Effector memory CD4-positive, alpha-beta T cell (primary cell): ENCODE data around the gene KLHL22.

Experiments
- DNase-seq, 3 donors: peaks; one replicate each; pipeline ENCODE4 v3.0.0-alpha.2; 2020
- H3K27ac ChIP-seq: 2 replicates; pipeline ENCODE4 v1.7.0; 2013; ENCODE audit warnings: mild to moderate bottlenecking, low read length, moderate library complexity; ENCODE audit not compliant: insufficient read depth, poor library complexity, severe bottlenecking
- H3K27me3 ChIP-seq: replicated peaks from 2 replicates; pipeline ENCODE4 v1.7.0; 2013; ENCODE audit warnings: mild to moderate bottlenecking, low read length; ENCODE audit not compliant: insufficient read depth, control insufficient read depth, poor library complexity, severe bottlenecking
- H3K36me3 ChIP-seq: 2 replicates; pipeline ENCODE4 v1.7.0; 2013; ENCODE audit warnings: mild to moderate bottlenecking, low read length, moderate library complexity; ENCODE audit not compliant: control insufficient read depth, insufficient read depth
- H3K4me1 ChIP-seq: 2 replicates; pipeline ENCODE4 v1.7.0; 2013; ENCODE audit warnings: low read length, mild to moderate bottlenecking; ENCODE audit not compliant: control insufficient read depth, insufficient read depth, poor library complexity, severe bottlenecking
- H3K4me3 ChIP-seq: 2 replicates; pipeline ENCODE4 v1.7.0; 2013; ENCODE audit warnings: low read length, low read depth, mild to moderate bottlenecking; ENCODE audit not compliant: insufficient read depth, poor library complexity, severe bottlenecking
- H3K9me3 ChIP-seq: 2 replicates; pipeline ENCODE4 v1.7.0; 2013; ENCODE audit warnings: mild to moderate bottlenecking, low read length, moderate library complexity; ENCODE audit not compliant: control insufficient read depth

Gene KLHL22

GRCh38 chr22:20503816-20504215 is 8.2 kb upstream of the KLHL22 start:
- DNase-seq = no peak
- H3K4me1 ChIP-seq = peaks cover 3% of the 10 kb centered on the region
- no peaks in the 10 kb centered on the region for H3K36me3 ChIP-seq
- no peaks in the 10 kb centered on the region for H3K9me3 ChIP-seq
- no peak overlapping the region for H3K27ac ChIP-seq
- H3K4me3 ChIP-seq = no peak overlapping the region
- H3K27me3 ChIP-seq = no peaks in the 10 kb centered on the region

- Histone ChIP-seq H3K36me3 (no peaks in the 10 kb centered on the region), H3K9me3 (no peaks in the 10 kb centered on the region), H3K4me3 (no peak overlapping the region), H3K4me1 (peaks cover 10% of the 10 kb centered on the region), H3K27me3 (no peaks in the 10 kb centered on the region), H3K27ac (no peak overlapping the region)
- no peak for DNase-seq
These were observed 4.2 kb upstream of the KLHL22 start for GRCh38 chr22:20499769-20500168.

- Histone ChIP-seq H3K27ac (no peak overlapping the region), H3K4me3 (no peak overlapping the region), H3K9me3 (no peaks in the 10 kb centered on the region), H3K4me1 (peaks cover 11% of the 10 kb centered on the region), H3K36me3 (no peaks in the 10 kb centered on the region), H3K27me3 (no peaks in the 10 kb centered on the region)
- no peak for DNase-seq
These were observed 3.3 kb upstream of the KLHL22 start for GRCh38 chr22:20498913-20499312.

GRCh38 chr22:20497426-20497825 is 1.8 kb upstream of the KLHL22 start:
- H3K27me3 ChIP-seq = no peaks in the 10 kb centered on the region
- no peak for DNase-seq
- H3K9me3 ChIP-seq = no peaks in the 10 kb centered on the region
- H3K36me3 ChIP-seq = no peaks in the 10 kb centered on the region
- H3K4me3 ChIP-seq = no peak overlapping the region
- H3K4me1 ChIP-seq = peaks cover 11% of the 10 kb centered on the region
- H3K27ac ChIP-seq = no peak overlapping the region

GRCh38 chr22:20495861-20496681 is 476 bp upstream of the KLHL22 start:
- no peaks in the 10 kb centered on the region for H3K9me3 ChIP-seq
- H3K27me3 ChIP-seq = no peaks in the 10 kb centered on the region
- peak; percentile 84 to 88 (median 87) for DNase-seq
- H3K36me3 ChIP-seq = no peaks in the 10 kb centered on the region
- peak overlapping the region; percentile 93 for H3K27ac ChIP-seq
- peak overlapping the region; percentile 77 for H3K4me3 ChIP-seq
- H3K4me1 ChIP-seq = peaks cover 15% of the 10 kb centered on the region

- H3K27me3 ChIP-seq = no peaks in the 10 kb centered on the region
- H3K9me3 ChIP-seq = no peaks in the 10 kb centered on the region
- no peak for DNase-seq
- H3K36me3 ChIP-seq = peaks cover 3% of the 10 kb centered on the region
- no peak overlapping the region for H3K4me3 ChIP-seq
- peaks cover 19% of the 10 kb centered on the region for H3K4me1 ChIP-seq
- H3K27ac ChIP-seq = no peak overlapping the region
These were observed 4.2 kb downstream of the KLHL22 start for GRCh38 chr22:20491346-20491745.

GRCh38 chr22:20490941-20491307 is 4.7 kb downstream of the KLHL22 start:
- H3K9me3 ChIP-seq = no peaks in the 10 kb centered on the region
- H3K27ac ChIP-seq = peak overlapping the region; percentile 22
- no peak for DNase-seq
- H3K4me1 ChIP-seq = peaks cover 15% of the 10 kb centered on the region
- no peak overlapping the region for H3K4me3 ChIP-seq
- H3K27me3 ChIP-seq = no peaks in the 10 kb centered on the region
- peaks cover 3% of the 10 kb centered on the region for H3K36me3 ChIP-seq

- Histone ChIP-seq H3K9me3 (no peaks in the 10 kb centered on the region), H3K27ac (peak overlapping the region; percentile 22), H3K36me3 (peaks cover 3% of the 10 kb centered on the region), H3K27me3 (no peaks in the 10 kb centered on the region), H3K4me3 (no peak overlapping the region), H3K4me1 (peaks cover 15% of the 10 kb centered on the region)
- DNase-seq = no peak
These were observed 5.2 kb downstream of the KLHL22 start for GRCh38 chr22:20490183-20490940.

- DNase-seq = no peak
- no peaks in the 10 kb centered on the region for H3K9me3 ChIP-seq
- no peak overlapping the region for H3K27ac ChIP-seq
- no peaks in the 10 kb centered on the region for H3K27me3 ChIP-seq
- peaks cover 4% of the 10 kb centered on the region for H3K36me3 ChIP-seq
- peaks cover 9% of the 10 kb centered on the region for H3K4me1 ChIP-seq
- no peak overlapping the region for H3K4me3 ChIP-seq
These were observed 6.6 kb downstream of the KLHL22 start for GRCh38 chr22:20488946-20489345.

GRCh38 chr22:20487715-20488114 is 7.9 kb downstream of the KLHL22 start:
- Histone ChIP-seq H3K4me3 (no peak overlapping the region), H3K27me3 (no peaks in the 10 kb centered on the region), H3K4me1 (peaks cover 9% of the 10 kb centered on the region), H3K36me3 (peaks cover 12% of the 10 kb centered on the region), H3K9me3 (no peaks in the 10 kb centered on the region), H3K27ac (no peak overlapping the region)
- DNase-seq = no peak
